GM12878 (cell line): ENCODE results near the gene TNS4.
A peak's percentile ranks its signal among the peaks of the same experiment; 100 is the strongest.

Source experiments
- CTCF ChIP-seq, 3 experiments: IDR thresholded peaks in 2 of 3; conservative IDR thresholded peaks in 1 of 3; 2 replicates each; pipeline ENCODE4 v1.5.1; 2011; ENCODE audit warnings: low read depth in 3 of 3, low read length in 3 of 3, mild to moderate bottlenecking in 3 of 3, control low read depth in 2 of 3, moderate library complexity in 2 of 3, inconsistent platforms in 1 of 3, mixed read lengths in 1 of 3; ENCODE audit not compliant: control insufficient read depth in 2 of 3, insufficient read depth in 1 of 3; ENCODE audit errors: extremely low read depth in 1 of 3
- ELK1 ChIP-seq: IDR thresholded peaks from 2 replicates; pipeline ENCODE4 v1.6.1; 2012; ENCODE audit warnings: low read depth, low read length, improper control_type of control experiment
- EP300 ChIP-seq, 2 experiments: fragments of 150-350 bp in 1 of 2; IDR thresholded peaks; 2 replicates each; pipeline ENCODE4 v1.6.1; 2011 to 2012; ENCODE audit warnings: low read depth in 2 of 2, low read length in 2 of 2, borderline replicate concordance in 1 of 2, improper control_type of control experiment in 1 of 2, inconsistent platforms in 1 of 2; ENCODE audit not compliant: control insufficient read depth in 1 of 2
- MYC ChIP-seq: IDR thresholded peaks from 2 replicates; pipeline ENCODE4 v1.6.1; 2011; ENCODE audit warnings: mild to moderate bottlenecking, low read length, moderate library complexity, inconsistent platforms; ENCODE audit not compliant: insufficient read depth, insufficient replicate concordance, insufficient read length, severe bottlenecking
- POLR2AphosphoS2 ChIP-seq: IDR thresholded peaks from 2 replicates; pipeline ENCODE4 v1.6.1; 2011; ENCODE audit warnings: low read depth, mild to moderate bottlenecking, low read length, improper control_type of control experiment, moderate library complexity
- RAD21 ChIP-seq: IDR thresholded peaks from 2 replicates; pipeline ENCODE4 v1.6.1; 2011; ENCODE audit warnings: mild to moderate bottlenecking, low read depth, low read length, moderate library complexity; ENCODE audit not compliant: insufficient read depth
- RCOR1 ChIP-seq: conservative IDR thresholded peaks from 2 replicates; pipeline ENCODE4 v1.6.1; 2012; ENCODE audit warnings: low read depth, low read length, improper control_type of control experiment
- SP1 ChIP-seq: IDR thresholded peaks from one replicate; pipeline ENCODE4 v1.6.1; 2011; ENCODE audit warnings: low read depth, low read length
- TAF1 ChIP-seq: IDR thresholded peaks from 2 replicates; pipeline ENCODE4 v1.6.1; 2011; ENCODE audit warnings: mild to moderate bottlenecking, low read depth, low read length, borderline replicate concordance
- TBL1XR1 ChIP-seq: IDR thresholded peaks from 2 replicates; pipeline ENCODE4 v1.6.1; 2012; ENCODE audit warnings: low read depth, low read length, improper control_type of control experiment
- YY1 ChIP-seq: IDR thresholded peaks from 2 replicates; pipeline ENCODE4 v1.6.1; 2011; ENCODE audit warnings: low read depth, mild to moderate bottlenecking, low read length
- ZBTB11 ChIP-seq: fragments of 450-650 bp; formaldehyde crosslinking; IDR thresholded peaks from 2 replicates; pipeline ENCODE4 v1.5.0; 2022; ENCODE audit warnings: mild to moderate bottlenecking, missing genetic modification characterization

- TF ChIP-seq RCOR1 (no peak), CTCF (IDR thresholded peaks at IDR 0.05 in 2 of 3, conservative IDR thresholded peaks at IDR 0.05 in 1 of 3; ENCODE audit: control insufficient read depth in 2 of 3, extremely low read depth in 1 of 3, insufficient read depth in 1 of 3, low read depth in 3 of 3, low read length in 3 of 3) (0 out of 6 replicates have a peak, but pooled peaks of 1 of the 3 experiments have one; percentile 2), EP300 (IDR thresholded peaks at IDR 0.05; ENCODE audit: borderline replicate concordance in 1 of 2, control insufficient read depth in 1 of 2, low read depth in 2 of 2, low read length in 2 of 2) (no peak), MYC (no peak), TBL1XR1 (no peak; the same call in 1 of the 2 replicates), ELK1 (no peak), TAF1 (no peak), SP1 (no peak), POLR2AphosphoS2 (no peak), YY1 (no peak), RAD21 (no peak), ZBTB11 (CRISPR knock-in tag) (no peak)
Measured at GRCh38 chr17:40443988-40444899, 57.2 kb downstream of the TNS4 start.
